HG02938 (cell line): Measurements from ENCODE around the gene DEAF1.

Experiments
- ATAC-seq: cut with Tn5 transposase; IDR thresholded peaks from one replicate; pipeline ENCODE4 v1.9.1; 2021; ENCODE audit warnings: mild to moderate bottlenecking, moderate library complexity; ENCODE audit not compliant: unreplicated experiment

DEAF1 gene

GRCh38 chr11:721741-722345 lies 26.8 kb upstream of the DEAF1 start:
- no peak for ATAC-seq

- no peak for ATAC-seq
Observed at GRCh38 chr11:721247-721740, 26.3 kb upstream of the DEAF1 start.

- ATAC-seq: no peak
Observed at GRCh38 chr11:720642-721246, 25.7 kb upstream of the DEAF1 start.

GRCh38 chr11:720017-720641 lies 25.1 kb upstream of the DEAF1 start:
- ATAC-seq: no peak

- ATAC-seq: no peak
Observed at GRCh38 chr11:719214-720016, 24.4 kb upstream of the DEAF1 start.

- ATAC-seq: no peak
Observed at GRCh38 chr11:714436-714835, 19.4 kb upstream of the DEAF1 start.

GRCh38 chr11:709109-709997 lies 14.3 kb upstream of the DEAF1 start:
- no peak for ATAC-seq

- ATAC-seq: no peak
Observed at GRCh38 chr11:708511-708910, 13.5 kb upstream of the DEAF1 start.

GRCh38 chr11:707817-708420 lies 12.9 kb upstream of the DEAF1 start:
- ATAC-seq: no peak

- ATAC-seq: no peak
Observed at GRCh38 chr11:706957-707816, 12.2 kb upstream of the DEAF1 start.

- ATAC-seq: no peak
Observed at GRCh38 chr11:706439-706956, 11.5 kb upstream of the DEAF1 start.

GRCh38 chr11:705646-706438 lies 10.8 kb upstream of the DEAF1 start, which contains the start of gene EPS8L2:
Gene EPS8L2 (plus strand): TSS chr11:706231. CDS start chr11:709408, 3,177 bp downstream.
- ATAC-seq: no peak

- ATAC-seq: no peak
Observed at GRCh38 chr11:704781-705645, 10.0 kb upstream of the DEAF1 start.

- no peak for ATAC-seq
Observed at GRCh38 chr11:704228-704674, 9.2 kb upstream of the DEAF1 start.

- no peak for ATAC-seq
Observed at GRCh38 chr11:703506-703905, 8.5 kb upstream of the DEAF1 start.

GRCh38 chr11:702462-703461 lies 7.7 kb upstream of the DEAF1 start:
- ATAC-seq: no peak
